ENCODE measurements around the gene PPA1. TPM values are rescaled to one million over a fixed set of nuclear protein-coding genes. Genes with fewer than 3 reads are reported as not detected.

PPA1 gene
- total RNA-seq, 1 experiment from 2014 or later, result 180 TPM

GRCh38 chr10:70193391-70193844 lies 39.8 kb downstream of the PPA1 start (continued):
- TF ChIP-seq, protein P1, sequence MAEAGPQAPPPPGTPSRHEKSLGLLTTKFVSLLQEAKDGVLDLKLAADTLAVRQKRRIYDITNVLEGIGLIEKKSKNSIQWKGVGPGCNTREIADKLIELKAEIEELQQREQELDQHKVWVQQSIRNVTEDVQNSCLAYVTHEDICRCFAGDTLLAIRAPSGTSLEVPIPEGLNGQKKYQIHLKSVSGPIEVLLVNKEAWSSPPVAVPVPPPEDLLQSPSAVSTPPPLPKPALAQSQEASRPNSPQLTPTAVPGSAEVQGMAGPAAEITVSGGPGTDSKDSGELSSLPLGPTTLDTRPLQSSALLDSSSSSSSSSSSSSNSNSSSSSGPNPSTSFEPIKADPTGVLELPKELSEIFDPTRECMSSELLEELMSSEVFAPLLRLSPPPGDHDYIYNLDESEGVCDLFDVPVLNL (CRISPR knock-in tag; IDR thresholded peaks at IDR 0.05; ENCODE audit: borderline replicate concordance, low read depth), result no peak
- TF ChIP-seq MLX (CRISPR knock-in tag; IDR thresholded peaks at IDR 0.05) (no peak), HMGXB4 (CRISPR knock-in tag; IDR thresholded peaks at IDR 0.05) (no peak), AFF4 (CRISPR knock-in tag; IDR thresholded peaks at IDR 0.05; ENCODE audit: borderline replicate concordance) (no peak), ZBTB43 (CRISPR knock-in tag; IDR thresholded peaks at IDR 0.05) (no peak), RORB (CRISPR knock-in tag; IDR thresholded peaks at IDR 0.05) (no peak)
- TF ChIP-seq, protein P2, sequence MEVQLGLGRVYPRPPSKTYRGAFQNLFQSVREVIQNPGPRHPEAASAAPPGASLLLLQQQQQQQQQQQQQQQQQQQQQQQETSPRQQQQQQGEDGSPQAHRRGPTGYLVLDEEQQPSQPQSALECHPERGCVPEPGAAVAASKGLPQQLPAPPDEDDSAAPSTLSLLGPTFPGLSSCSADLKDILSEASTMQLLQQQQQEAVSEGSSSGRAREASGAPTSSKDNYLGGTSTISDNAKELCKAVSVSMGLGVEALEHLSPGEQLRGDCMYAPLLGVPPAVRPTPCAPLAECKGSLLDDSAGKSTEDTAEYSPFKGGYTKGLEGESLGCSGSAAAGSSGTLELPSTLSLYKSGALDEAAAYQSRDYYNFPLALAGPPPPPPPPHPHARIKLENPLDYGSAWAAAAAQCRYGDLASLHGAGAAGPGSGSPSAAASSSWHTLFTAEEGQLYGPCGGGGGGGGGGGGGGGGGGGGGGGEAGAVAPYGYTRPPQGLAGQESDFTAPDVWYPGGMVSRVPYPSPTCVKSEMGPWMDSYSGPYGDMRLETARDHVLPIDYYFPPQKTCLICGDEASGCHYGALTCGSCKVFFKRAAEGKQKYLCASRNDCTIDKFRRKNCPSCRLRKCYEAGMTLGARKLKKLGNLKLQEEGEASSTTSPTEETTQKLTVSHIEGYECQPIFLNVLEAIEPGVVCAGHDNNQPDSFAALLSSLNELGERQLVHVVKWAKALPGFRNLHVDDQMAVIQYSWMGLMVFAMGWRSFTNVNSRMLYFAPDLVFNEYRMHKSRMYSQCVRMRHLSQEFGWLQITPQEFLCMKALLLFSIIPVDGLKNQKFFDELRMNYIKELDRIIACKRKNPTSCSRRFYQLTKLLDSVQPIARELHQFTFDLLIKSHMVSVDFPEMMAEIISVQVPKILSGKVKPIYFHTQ (CRISPR knock-in tag; IDR thresholded peaks at IDR 0.05), result no peak

DNA sequence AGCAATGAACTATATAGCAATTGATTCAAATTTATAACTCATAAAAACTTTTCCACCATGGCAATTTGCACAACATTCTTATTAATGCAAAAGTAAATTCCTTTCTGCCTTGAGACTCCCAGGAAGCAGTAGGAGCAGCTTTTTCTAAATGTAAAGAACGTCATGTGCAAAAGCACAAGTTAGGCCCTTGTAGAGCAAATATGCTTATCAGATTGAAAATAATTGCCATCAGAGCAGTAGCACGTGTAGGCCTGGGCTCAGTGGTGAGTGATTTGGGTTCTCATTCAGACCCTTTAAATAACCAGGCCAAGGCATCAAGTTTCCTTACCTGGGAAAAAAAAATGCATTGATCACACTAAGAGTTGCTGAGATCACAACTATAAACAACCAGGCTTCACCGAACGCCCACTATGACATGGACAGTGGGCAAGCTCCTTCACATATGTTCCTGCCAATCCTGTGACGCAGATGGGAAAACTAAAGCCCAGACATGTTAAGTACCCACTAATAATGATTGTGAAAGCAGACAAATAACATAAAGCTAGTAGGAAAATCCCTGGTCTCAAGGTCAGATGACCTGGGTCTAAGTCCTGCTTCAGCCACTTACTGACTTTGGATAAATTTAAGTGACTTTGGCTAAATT lies 40.8 kb downstream of the PPA1 start:
- no peaks in the 10 kb centered on the region for H3K9me3 Mint-ChIP-seq
- DNase-seq (ENCODE audit: low spot score) (no peak), ATAC-seq (no peak)
- POLR2A ChIA-PET, result no interaction called here
- H3K4me1 Mint-ChIP-seq, result peaks cover 9% of the 10 kb centered on the region
- no peak overlapping the region for H3K4me3 Mint-ChIP-seq
- no peaks in the 10 kb centered on the region for H3K36me3 Mint-ChIP-seq
- no peak overlapping the region; the same call in 1 of the 2 replicates for H3K27ac Mint-ChIP-seq
- H3K27me3 Mint-ChIP-seq (ENCODE audit: low read depth), result no peaks in the 10 kb centered on the region
- CTCF ChIA-PET, result interaction anchor here (0.6 to 1.2 kb wide), 9 partner anchors 22 to 287 kb away, joined by 3 to 6 read pairs (median 3); partner anchors contain the start of genes SAR1A and TYSND1
- TF ChIP-seq, protein P3, sequence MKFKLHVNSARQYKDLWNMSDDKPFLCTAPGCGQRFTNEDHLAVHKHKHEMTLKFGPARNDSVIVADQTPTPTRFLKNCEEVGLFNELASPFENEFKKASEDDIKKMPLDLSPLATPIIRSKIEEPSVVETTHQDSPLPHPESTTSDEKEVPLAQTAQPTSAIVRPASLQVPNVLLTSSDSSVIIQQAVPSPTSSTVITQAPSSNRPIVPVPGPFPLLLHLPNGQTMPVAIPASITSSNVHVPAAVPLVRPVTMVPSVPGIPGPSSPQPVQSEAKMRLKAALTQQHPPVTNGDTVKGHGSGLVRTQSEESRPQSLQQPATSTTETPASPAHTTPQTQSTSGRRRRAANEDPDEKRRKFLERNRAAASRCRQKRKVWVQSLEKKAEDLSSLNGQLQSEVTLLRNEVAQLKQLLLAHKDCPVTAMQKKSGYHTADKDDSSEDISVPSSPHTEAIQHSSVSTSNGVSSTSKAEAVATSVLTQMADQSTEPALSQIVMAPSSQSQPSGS (CRISPR knock-in tag; IDR thresholded peaks at IDR 0.05; ENCODE audit: borderline replicate concordance, low read depth), result no peak
- TF ChIP-seq ELF4 (CRISPR knock-in tag; IDR thresholded peaks at IDR 0.05; ENCODE audit: low read depth), result no peak
- TF ChIP-seq, protein P4, sequence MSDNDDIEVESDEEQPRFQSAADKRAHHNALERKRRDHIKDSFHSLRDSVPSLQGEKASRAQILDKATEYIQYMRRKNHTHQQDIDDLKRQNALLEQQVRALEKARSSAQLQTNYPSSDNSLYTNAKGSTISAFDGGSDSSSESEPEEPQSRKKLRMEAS (CRISPR knock-in tag; IDR thresholded peaks at IDR 0.05), result no peak
- no peak for TF ChIP-seq TEAD4 (CRISPR knock-in tag; IDR thresholded peaks at IDR 0.05)
- TF ChIP-seq FOXK1 (CRISPR knock-in tag; IDR thresholded peaks at IDR 0.05), result no peak
- TF ChIP-seq ZNF138 (CRISPR knock-in tag; conservative IDR thresholded peaks at IDR 0.05), result no peak
- TF ChIP-seq, protein P5, sequence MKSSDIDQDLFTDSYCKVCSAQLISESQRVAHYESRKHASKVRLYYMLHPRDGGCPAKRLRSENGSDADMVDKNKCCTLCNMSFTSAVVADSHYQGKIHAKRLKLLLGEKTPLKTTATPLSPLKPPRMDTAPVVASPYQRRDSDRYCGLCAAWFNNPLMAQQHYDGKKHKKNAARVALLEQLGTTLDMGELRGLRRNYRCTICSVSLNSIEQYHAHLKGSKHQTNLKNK (CRISPR knock-in tag; IDR thresholded peaks at IDR 0.05), result no peak
- no peak for TF ChIP-seq TEAD1 (CRISPR knock-in tag; IDR thresholded peaks at IDR 0.05)
- TF ChIP-seq SOX15 (CRISPR knock-in tag; IDR thresholded peaks at IDR 0.05), result no peak
- no peak for TF ChIP-seq NFYB (CRISPR knock-in tag; conservative IDR thresholded peaks at IDR 0.05; ENCODE audit: low read depth)
- TF ChIP-seq, protein P1 (CRISPR knock-in tag; IDR thresholded peaks at IDR 0.05; ENCODE audit: borderline replicate concordance, low read depth), result no peak
- no peak for TF ChIP-seq ZBTB43 (CRISPR knock-in tag; IDR thresholded peaks at IDR 0.05)
